ENCODE data around the gene CHMP4B. TPM values are rescaled to one million over a fixed set of nuclear protein-coding genes. Genes with fewer than 3 reads are reported as not detected.

CHMP4B gene
- total RNA-seq, 3 donors from 2014 or later, result 167 to 230 (median 184) TPM

GRCh38 chr20:33900521-33901131, 89.5 kb downstream of the CHMP4B start:
- TF ChIP-seq CTCF (IDR thresholded peaks at IDR 0.05), result no peak
- intact Hi-C loops (cut with DNase I, micrococcal nuclease), result no loop called here
- H3K9me3 ChIP-seq, result no peaks in the 10 kb centered on the region
- no peaks in the 10 kb centered on the region for H3K4me1 ChIP-seq (ENCODE audit: low read depth)
- H3K36me3 ChIP-seq (ENCODE audit: low read depth), result no peaks in the 10 kb centered on the region
- ATAC-seq (no peak), DNase-seq (no peak)
- H3K4me3 ChIP-seq, result no peak overlapping the region

GRCh38 chr20:33901132-33901523, 90.0 kb downstream of the CHMP4B start:
- no peak for TF ChIP-seq CTCF (IDR thresholded peaks at IDR 0.05)
- ATAC-seq (no peak), DNase-seq (no peak)
- Histone ChIP-seq H3K4me1 (ENCODE audit: low read depth) (no peaks in the 10 kb centered on the region), H3K9me3 (no peaks in the 10 kb centered on the region), H3K36me3 (ENCODE audit: low read depth) (no peaks in the 10 kb centered on the region), H3K4me3 (no peak overlapping the region)
- intact Hi-C loops (cut with DNase I, micrococcal nuclease), result no loop called here

GRCh38 chr20:33902011-33902410, 90.9 kb downstream of the CHMP4B start:
- no peak for TF ChIP-seq CTCF (IDR thresholded peaks at IDR 0.05)
- Histone ChIP-seq H3K4me3 (no peak overlapping the region), H3K36me3 (ENCODE audit: low read depth) (no peaks in the 10 kb centered on the region), H3K4me1 (ENCODE audit: low read depth) (no peaks in the 10 kb centered on the region), H3K9me3 (no peaks in the 10 kb centered on the region)
- intact Hi-C loops (cut with DNase I, micrococcal nuclease), result no loop called here
- DNase-seq (no peak), ATAC-seq (no peak)

Other genes with a start within 250 kb of the CHMP4B start
- under 1 TPM in 1 of 3 donors, not detected in 2; 0.24 TPM for gene C20orf144, start 149.0 kb upstream of the CHMP4B start, total RNA-seq
- 1 to 10 TPM; 1.7 to 4.2 (median 2.4) TPM for gene ACTL10, start 144.4 kb upstream of the CHMP4B start, total RNA-seq
- gene NECAB3, start 136.9 kb upstream of the CHMP4B start, total RNA-seq, result 10 to 100 TPM; 50.7 to 55.7 (median 51.7) TPM
- 1 to 10 TPM; 3.6 to 8.2 (median 4.1) TPM for gene E2F1, start 125.0 kb upstream of the CHMP4B start, total RNA-seq
- gene PXMP4, start 91.0 kb upstream of the CHMP4B start, total RNA-seq, result 10 to 100 TPM; 14.5 to 18.6 (median 18.2) TPM
- gene ZNF341, start 79.4 kb upstream of the CHMP4B start, total RNA-seq, result 1 to 10 TPM; 5.0 to 5.6 (median 5.1) TPM
- gene RALY, start 182.6 kb downstream of the CHMP4B start, total RNA-seq, result 100 to 1,000 TPM; 152 to 229 (median 215) TPM